Measurements from ENCODE around the gene FBXL12.
"Not testable (repeated sequence)": the region's sequence is repeated elsewhere in the genome, so short reads cannot be mapped to it uniquely, and the experiment has no call there.

Gene FBXL12

DNA sequence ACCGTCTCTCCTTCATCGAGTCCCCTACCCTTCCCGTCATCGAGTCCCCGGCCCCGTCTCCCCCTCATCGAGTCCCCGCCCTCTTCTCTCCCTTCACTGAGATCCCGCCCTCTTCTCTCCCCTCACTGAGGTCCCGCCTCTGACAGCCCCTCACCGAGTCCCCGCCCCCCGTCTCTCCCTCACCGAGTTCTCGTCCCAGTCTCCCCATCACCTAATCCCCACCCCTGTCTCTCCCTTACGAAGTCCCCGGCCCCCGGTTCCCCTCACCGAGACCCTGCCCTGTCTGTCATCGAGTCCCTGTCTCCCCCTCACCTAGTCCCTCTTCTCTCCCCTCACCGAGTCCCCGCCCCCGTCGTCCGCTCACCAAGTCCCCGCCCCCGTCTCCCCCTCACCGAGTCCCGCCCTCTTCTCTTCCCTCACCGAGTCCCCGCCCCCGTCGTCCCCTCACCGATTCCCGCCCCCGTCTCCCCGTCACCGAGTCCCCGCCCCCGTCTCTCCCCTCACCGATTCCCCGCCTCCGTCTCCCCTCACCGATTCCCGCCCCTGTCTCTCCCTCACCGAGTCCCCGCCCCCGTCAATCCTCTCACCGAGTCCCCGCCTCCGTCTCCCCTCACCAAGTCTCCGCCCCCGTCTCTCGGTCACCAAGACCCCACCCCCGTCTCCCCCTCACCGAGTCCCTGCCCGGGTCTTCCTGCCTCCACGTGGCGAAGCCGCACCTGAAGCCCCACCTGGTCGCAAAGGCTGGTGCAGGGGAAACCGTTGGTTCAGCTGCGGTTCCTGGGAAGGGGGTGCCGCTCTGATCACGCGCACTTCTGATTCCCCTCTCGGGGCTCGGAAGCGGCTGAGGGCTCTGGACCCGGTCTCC is 26.4 kb downstream of the FBXL12 start:
- DNase-seq (ENCODE audit: low spot score), result peak; percentile 81

- DNase-seq (ENCODE audit: low spot score), result peak; percentile 68
These were observed 27.2 kb downstream of the FBXL12 start for GRCh38 chr19:9791552-9792205.

DNA sequence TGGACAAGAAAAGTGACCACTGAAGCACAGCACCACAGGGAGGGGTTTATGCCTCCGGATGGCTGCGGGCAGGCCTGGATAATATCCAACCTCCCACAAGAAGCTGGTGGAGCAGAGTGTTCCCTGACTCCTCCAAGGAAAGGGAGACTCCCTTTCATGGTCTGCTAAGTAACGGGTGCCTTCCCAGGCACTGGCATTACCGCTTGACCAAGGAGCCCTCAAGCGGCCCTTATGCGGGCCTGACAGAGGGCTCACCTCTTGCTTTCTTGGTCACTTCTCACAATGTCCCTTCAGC is 27.9 kb downstream of the FBXL12 start:
- not testable (repeated sequence) for DNase-seq (ENCODE audit: low spot score)

- not testable (repeated sequence) for DNase-seq (ENCODE audit: low spot score)
These were observed 29.3 kb downstream of the FBXL12 start for GRCh38 chr19:9789579-9789978.

- no peak for DNase-seq (ENCODE audit: low spot score)
These were observed 29.8 kb downstream of the FBXL12 start for GRCh38 chr19:9789066-9789465.

DNA sequence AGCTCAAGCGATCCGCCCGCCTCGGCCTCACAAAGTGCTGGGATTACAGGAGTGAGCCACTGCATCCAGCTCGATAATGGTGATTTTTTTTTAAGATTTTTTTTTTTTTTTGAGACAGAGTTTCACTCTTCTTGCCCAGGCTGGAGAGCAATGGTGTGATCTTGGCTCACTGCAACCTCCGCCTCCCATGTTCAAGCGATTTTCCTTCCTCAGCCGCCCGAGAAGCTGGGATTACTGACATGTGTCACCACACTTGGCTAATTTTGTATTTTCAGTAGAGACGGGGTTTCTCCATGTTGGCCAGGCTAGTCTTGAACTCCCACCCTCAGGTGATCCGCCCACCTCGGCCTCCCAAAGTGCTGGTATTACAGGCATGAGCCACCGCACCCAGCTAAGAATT is 30.3 kb downstream of the FBXL12 start:
- not testable (repeated sequence) for DNase-seq (ENCODE audit: low spot score)

GRCh38 chr19:9786819-9787218 is 32.1 kb downstream of the FBXL12 start:
- no peak for DNase-seq (ENCODE audit: low spot score)

DNA sequence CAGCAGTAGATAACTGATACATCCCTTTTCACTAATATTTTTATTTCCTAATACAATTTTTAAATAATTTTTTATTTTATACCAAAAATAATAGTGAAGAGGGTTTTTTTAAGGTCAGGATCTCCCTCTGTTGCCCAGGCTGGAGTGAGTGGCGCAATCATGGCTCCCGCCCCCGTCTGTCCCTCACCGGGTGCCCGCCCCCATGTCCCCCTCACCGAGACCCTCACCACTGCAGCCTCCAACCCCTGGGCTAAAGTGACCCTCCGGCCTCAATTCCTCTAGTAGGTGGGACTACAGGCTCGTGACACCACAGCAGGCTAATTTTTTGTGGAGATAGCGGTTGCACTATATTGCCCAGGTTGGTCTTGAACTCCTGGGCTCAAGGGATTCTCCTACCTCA is 32.5 kb downstream of the FBXL12 start:
- DNase-seq (ENCODE audit: low spot score), result no peak

DNA sequence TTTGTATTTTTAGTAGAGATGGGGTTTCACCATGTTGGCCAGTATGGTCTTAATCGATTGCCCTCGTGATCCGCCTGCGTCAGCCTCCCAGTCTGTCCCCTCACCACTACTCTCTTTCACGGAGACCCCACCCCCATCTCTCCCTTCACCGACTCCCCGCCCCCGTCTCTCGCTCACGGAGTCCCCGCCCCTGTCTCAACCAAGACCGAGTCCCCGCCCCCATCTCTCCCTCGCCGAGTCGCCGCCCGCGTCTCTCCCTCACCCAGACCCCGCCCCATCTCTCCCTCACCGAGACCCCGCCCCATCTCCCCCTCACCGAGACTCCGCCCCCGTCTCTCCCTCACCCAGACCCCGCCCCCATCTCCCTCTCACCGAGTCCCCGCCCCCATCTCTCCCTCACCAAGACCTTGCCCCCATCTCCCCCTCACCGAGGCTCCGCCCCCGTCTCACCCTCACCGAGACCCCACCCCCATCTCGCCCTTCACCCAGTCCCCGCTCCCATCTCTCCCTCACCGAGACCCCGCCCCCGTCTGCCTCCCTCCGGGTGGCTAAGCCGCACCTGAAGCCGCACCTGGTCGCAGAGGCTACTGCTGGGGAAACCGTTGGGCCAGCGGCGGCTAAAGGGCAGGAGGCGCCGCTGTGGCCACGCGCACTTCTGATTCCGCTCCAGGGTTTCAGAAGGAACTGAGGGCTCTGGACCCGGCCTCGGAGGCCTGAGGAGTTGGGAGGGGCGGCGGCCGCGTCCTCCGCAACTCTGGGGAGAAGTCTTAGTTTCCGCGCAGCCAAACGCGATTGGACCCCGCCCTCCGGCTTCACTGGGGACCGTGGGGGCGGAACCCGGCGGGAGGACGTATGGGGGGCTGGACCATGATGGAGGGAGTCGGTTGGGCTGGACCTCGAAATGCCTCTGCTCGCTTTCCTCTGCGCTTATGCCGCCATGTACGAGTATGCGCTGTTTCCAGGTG is 33.2 kb downstream of the FBXL12 start:
- peak; percentile 88 for DNase-seq (ENCODE audit: low spot score)

DNA sequence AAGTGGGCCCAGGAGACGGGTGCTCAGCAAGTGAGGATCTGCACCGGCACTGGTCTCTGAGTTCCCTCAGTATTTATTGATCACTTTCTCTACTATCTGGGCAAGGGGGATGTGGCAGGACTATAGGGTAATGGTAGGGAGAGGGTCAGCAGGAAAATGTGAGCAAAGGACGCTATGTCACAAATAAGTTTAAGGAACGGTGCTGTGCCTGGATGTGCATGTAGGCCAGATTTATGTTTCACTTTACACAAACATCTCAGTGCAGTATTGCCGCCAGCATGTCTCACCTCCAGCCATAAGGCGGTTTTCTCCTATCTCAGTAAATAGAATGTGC is 34.7 kb downstream of the FBXL12 start:
- DNase-seq (ENCODE audit: low spot score), result not testable (repeated sequence)

GRCh38 chr19:9782338-9782737 is 36.5 kb downstream of the FBXL12 start:
- DNase-seq (ENCODE audit: low spot score), result no peak

- peak; percentile 97 for DNase-seq (ENCODE audit: low spot score)
These were observed 50.4 kb downstream of the FBXL12 start, which contains the start of gene ZNF846 for GRCh38 chr19:9768175-9769112. Gene ZNF846 (minus strand): TSS chr19:9768738. CDS start chr19:9764950, 3,788 bp downstream.
